ENCODE measurements around the gene CCND2. TPM values are rescaled to one million over a fixed set of nuclear protein-coding genes. Genes with fewer than 3 reads are reported as not detected.

Gene CCND2
- total RNA-seq, 1 donor from 2014 or later = 268 TPM

DNA sequence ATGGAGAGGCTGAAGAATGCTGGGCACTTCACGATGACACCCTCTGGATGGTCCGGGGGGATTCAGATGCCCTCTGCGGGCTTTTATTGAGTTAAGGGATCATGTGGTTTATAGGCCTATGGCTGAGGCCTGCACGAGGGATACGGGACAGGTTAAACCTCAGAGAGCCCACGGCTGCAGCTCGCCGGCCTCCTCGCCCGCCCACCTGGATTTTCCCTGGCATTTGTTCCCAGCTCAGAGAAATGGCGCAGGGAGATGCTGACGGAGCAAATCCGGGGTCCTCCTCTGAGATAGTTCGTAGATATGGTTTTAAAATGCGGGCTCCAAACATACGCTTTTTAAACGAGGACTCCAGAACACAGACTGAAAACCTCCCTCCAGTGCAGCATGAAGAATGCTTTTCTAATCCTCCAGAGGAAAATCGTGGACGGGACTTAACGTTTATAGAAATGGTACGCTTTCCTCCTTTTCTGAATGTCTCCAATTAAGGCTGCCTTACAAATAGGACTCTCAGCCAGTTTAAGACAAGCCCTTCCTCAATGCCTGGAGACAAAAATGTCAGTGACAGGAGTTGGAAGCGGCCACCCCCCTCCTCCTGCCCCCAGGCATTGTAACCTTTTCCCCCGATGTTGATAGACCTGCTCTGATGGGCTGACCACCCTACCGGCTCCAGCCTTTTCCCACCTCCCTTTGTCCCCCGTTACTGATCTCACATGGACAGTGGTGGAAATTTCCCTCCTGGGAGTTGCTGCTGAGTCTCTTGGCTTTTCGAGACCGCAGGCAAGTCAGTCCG is 16.6 kb downstream of the CCND2 start:
- DNase-seq = no peak

- peak; percentile 47 for DNase-seq
These were observed 18.9 kb downstream of the CCND2 start for GRCh38 chr12:4292341-4293073.

DNA sequence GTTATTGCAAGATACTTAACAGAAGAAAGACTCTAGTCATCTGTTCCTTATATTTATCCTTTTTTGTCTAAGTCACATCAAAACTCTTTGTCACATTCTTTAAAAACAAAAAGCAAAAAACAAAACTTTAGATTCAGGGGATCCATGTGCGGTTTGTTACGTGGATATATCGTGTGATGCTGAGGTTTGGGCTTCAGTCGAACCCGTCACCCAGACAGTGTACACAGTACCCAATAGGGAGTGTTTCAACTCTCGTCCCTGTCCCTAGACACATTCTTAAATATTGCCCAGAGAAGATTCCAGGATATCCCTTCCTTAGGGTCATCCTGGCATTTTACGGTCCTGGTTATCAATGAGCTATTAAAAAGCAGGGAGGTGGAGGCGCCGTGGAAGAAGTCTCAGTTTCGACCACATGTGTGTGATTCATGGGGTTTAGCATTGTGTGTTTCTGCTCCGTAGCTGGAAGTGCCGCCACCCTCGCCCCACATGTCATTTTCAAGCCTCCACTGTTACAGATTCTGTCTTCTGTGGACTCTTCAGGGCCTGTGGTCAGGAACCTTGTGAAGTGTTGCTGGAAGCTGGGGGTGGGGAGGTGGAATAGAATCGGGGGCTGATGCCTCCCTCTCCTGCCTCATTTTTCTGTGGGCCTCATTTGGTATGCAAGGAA is 19.9 kb downstream of the CCND2 start:
- no peak for DNase-seq

DNA sequence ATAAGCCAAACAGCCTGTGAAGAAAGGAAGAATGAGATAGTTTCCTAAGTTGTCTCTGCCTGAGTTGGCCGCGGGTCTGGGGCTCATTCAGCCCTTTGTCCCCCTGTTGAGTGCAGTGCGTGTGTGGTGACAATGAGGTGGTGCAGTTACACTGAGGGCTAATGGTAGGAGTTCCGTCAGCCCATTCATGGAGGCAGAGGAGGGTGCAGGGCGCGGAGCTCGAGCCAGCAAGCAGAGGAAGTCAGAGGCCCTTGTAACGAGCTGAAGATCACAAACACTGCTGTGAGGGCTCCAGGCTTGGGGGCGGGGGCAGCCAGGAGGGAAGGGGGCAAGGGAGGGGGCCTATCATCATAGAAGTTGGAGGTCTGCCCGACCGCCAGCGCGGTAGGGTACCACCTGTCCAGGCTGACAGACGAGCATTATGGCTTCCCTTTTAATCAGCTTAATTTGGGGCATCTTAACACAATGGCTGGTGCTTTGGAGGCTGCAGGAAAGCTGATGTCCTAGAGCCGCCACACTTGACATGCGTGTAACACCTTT is 20.5 kb downstream of the CCND2 start:
- DNase-seq = no peak

- DNase-seq = no peak
These were observed 23.2 kb downstream of the CCND2 start for GRCh38 chr12:4296751-4297150.

- DNase-seq = no peak
These were observed 24.1 kb downstream of the CCND2 start for GRCh38 chr12:4297617-4298016.

DNA sequence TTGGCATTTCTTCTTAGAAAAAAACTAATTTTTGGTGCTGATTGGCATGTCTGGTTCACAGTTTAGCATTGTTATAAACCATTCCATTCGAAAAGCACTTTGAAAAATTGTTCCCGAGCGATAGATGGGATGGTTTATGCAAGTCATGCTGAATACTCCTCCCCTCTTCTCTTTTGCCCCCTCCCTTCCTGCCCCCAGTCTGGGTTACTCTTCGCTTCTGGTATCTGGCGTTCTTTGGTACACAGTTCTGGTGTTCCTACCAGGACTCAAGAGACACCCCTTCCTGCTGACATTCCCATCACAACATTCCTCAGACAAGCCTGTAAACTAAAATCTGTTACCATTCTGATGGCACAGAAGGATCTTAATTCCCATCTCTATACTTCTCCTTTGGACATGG is 27.3 kb downstream of the CCND2 start:
- no peak for DNase-seq

- no peak for DNase-seq
These were observed 28.5 kb downstream of the CCND2 start for GRCh38 chr12:4301932-4302501.

GRCh38 chr12:4302881-4303280 is 29.3 kb downstream of the CCND2 start:
- DNase-seq = no peak

GRCh38 chr12:4303750-4304149 is 30.2 kb downstream of the CCND2 start:
- DNase-seq = no peak

GRCh38 chr12:4307593-4308333 is 34.2 kb downstream of the CCND2 start:
- peak; percentile 87 for DNase-seq

GRCh38 chr12:4308334-4308950 is 34.9 kb downstream of the CCND2 start:
- DNase-seq = no peak

- DNase-seq = no peak
These were observed 38.2 kb downstream of the CCND2 start for GRCh38 chr12:4311776-4312175.

DNA sequence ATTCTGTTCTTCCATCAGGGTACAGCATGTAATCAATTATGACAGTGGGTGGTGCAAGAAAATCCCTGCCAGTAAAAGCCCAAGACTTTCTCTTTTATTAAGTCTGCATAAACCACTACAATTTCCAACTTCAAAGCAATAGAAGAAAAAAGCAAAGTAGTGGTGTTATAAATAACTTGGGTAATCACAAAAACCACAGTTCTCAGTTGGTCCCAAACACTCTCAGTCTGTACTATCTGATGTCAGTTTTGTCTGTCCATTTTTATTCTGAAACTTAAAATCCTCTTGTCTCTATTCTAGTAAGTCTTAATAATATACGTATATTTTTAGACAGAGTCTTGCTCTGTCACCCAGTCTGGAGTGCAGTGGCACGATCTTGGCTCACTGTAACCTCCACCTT is 38.7 kb downstream of the CCND2 start:
- no peak for DNase-seq

- DNase-seq = no peak
These were observed 46.9 kb downstream of the CCND2 start for GRCh38 chr12:4320497-4320852.

- DNase-seq = peak; percentile 98
These were observed 47.5 kb downstream of the CCND2 start, which contains the start of gene TIGAR for GRCh38 chr12:4320853-4321701. TIGAR (plus strand) TSS chr12:4321213; CDS start chr12:4321272, 59 bp downstream.

- DNase-seq = no peak
These were observed 49.2 kb downstream of the CCND2 start for GRCh38 chr12:4322726-4323125.
